Activated T-cell treated with anti-CD3 and anti-CD28 coated beads for 4 hours (primary cell): Measurements from ENCODE around the gene TRMT6.

Source experiments
- DNase-seq: peaks from one replicate; pipeline ENCODE4 v3.0.0-alpha.2; 2020

Gene TRMT6

GRCh38 chr20:5947276-5947675, 3.1 kb downstream of the TRMT6 start:
- no peak for DNase-seq

GRCh38 chr20:5945963-5946362, 4.4 kb downstream of the TRMT6 start:
- no peak for DNase-seq

GRCh38 chr20:5938456-5939029, 11.8 kb downstream of the TRMT6 start:
- DNase-seq, result no peak

- no peak for DNase-seq
Measured at GRCh38 chr20:5936238-5936637, 14.1 kb downstream of the TRMT6 start.

GRCh38 chr20:5935384-5935783, 14.9 kb downstream of the TRMT6 start:
- no peak for DNase-seq

- DNase-seq, result no peak
Measured at GRCh38 chr20:5933802-5934436, 16.4 kb downstream of the TRMT6 start.

- DNase-seq, result no peak
Measured at GRCh38 chr20:5932796-5933195, 17.5 kb downstream of the TRMT6 start.

GRCh38 chr20:5931411-5931810, 18.9 kb downstream of the TRMT6 start:
- DNase-seq, result no peak

- no peak for DNase-seq
Measured at GRCh38 chr20:5928836-5929715, 21.3 kb downstream of the TRMT6 start.

- DNase-seq, result no peak
Measured at GRCh38 chr20:5927749-5928462, 22.4 kb downstream of the TRMT6 start.

- DNase-seq, result no peak
Measured at GRCh38 chr20:5925551-5925950, 24.8 kb downstream of the TRMT6 start.

GRCh38 chr20:5923493-5923892, 26.8 kb downstream of the TRMT6 start:
- DNase-seq, result no peak

- DNase-seq, result no peak
Measured at GRCh38 chr20:5920581-5920980, 29.8 kb downstream of the TRMT6 start.

GRCh38 chr20:5919626-5920544, 30.4 kb downstream of the TRMT6 start:
- no peak for DNase-seq

GRCh38 chr20:5918856-5919625, 31.3 kb downstream of the TRMT6 start:
- no peak for DNase-seq

- DNase-seq, result no peak
Measured at GRCh38 chr20:5914859-5915258, 35.5 kb downstream of the TRMT6 start.

- DNase-seq, result no peak
Measured at GRCh38 chr20:5913166-5913565, 37.2 kb downstream of the TRMT6 start.

- DNase-seq, result no peak
Measured at GRCh38 chr20:5910186-5910585, 40.1 kb downstream of the TRMT6 start.

GRCh38 chr20:5908981-5909380, 41.4 kb downstream of the TRMT6 start:
- no peak for DNase-seq

- no peak for DNase-seq
Measured at GRCh38 chr20:5900908-5901307, 49.4 kb downstream of the TRMT6 start.

GRCh38 chr20:5899444-5899843, 50.9 kb downstream of the TRMT6 start:
- DNase-seq, result no peak

- DNase-seq, result no peak
Measured at GRCh38 chr20:5895626-5896025, 54.7 kb downstream of the TRMT6 start.
